Pancreas (tissue), 10 donors: Measurements from ENCODE around the gene LYRM2. TPM values are rescaled to one million over a fixed set of nuclear protein-coding genes. Genes with fewer than 3 reads are reported as not detected.

Experiments
- ATAC-seq, 4 donors: fragments of 200-7000 bp; cut with Tn5 transposase; one replicate each; pipeline versions ENCODE4 v1.8.0 to v1.9.1; 2020; ENCODE audit warnings: mild to moderate bottlenecking in 4 of 4, moderate library complexity in 4 of 4
- DNase-seq, 6 donors: peaks; one replicate each; pipeline ENCODE4 v3.0.0-alpha.2; 2020
- FAIRE-seq: peaks from 2 replicates; lab custom pipeline; 2012; peaks lifted over from hg19 to GRCh38; lab: Jason Lieb, UNC
- H3K27ac ChIP-seq, 4 donors: fragments of 200-600 bp; sonication (generic); 1 replicate in 3 of 4; 2 replicates in 1 of 4; pipeline versions ENCODE4 v1.5.0 to v1.8.0; 2020
- H3K27me3 ChIP-seq, 4 donors: fragments of 200-600 bp; one replicate each; pipeline ENCODE4 v1.8.0; 2021
- H3K36me3 ChIP-seq, 3 donors: fragments of 200-600 bp; sonication (generic) in 1 of 3; one replicate each; pipeline versions ENCODE4 v1.5.0 to v1.8.0; 2020 to 2021
- H3K4me1 ChIP-seq, 3 donors: fragments of 200-600 bp; one replicate each; pipeline ENCODE4 v1.8.0; 2021
- H3K4me3 ChIP-seq, 4 donors: fragments of 200-600 bp; sonication (generic) in 2 of 4; one replicate each; pipeline versions ENCODE4 v1.5.0 to v1.8.0; 2020 to 2021
- H3K9me3 ChIP-seq, 4 donors: fragments of 200-600 bp; one replicate each; pipeline ENCODE4 v1.8.0; 2021
- WGBS, 2 donors: extraction: QIAGEN DNeasy Blood & Tissue Kit; methylation state at CpG; one replicate each; pipeline ENCODE4 v1.1.7; 2013; 5-methylcytosine and 5-hydroxymethylcytosine counted together
- intact Hi-C, 3 donors: fragments of 100-400 bp; cut with DNase I; formaldehyde crosslinking; loops; one replicate each; pipeline versions ENCODE4 v1.11.1 to v1.14.2; 2022
- polyA plus RNA-seq, 2 donors: library from polyadenylated mRNA; stranded (reverse); fragments of 200-250 nt; gene quantifications; one replicate each; pipeline ENCODE4 v1.2.3, GENCODE V29; 2013
- total RNA-seq, 6 donors: library from RNA; stranded (reverse); fragmentation: NEBNext Ultra II Directional in 4 of 6; extraction: Animal tissue kit (Norgen Biotek cat#: 25700) in 4 of 6; gene quantifications; one replicate each; pipeline versions ENCODE4 v1.2.1 to v1.2.4, GENCODE V29; 2021 to 2023
- TF ChIP-seq, protein P1 (sequence below), 4 donors: fragments of 200-600 bp; sonication (generic) in 3 of 4; IDR thresholded peaks; one replicate each; pipeline versions ENCODE4 v1.5.0 to v1.8.0; 2021; ENCODE audit warnings: antibody characterized with exemption in 4 of 4
- donor health status: healthy with polysubstance abuse.
- donor health status: DM: no; HTN: no; CAD: no; lungs with moderate emphysema.
- donor health status: DM: no; HTN: no; CAD: no.
- donor health status: control.
- donor health status: control.
- donor health status: Bipolar disorder and iron deficiency.
- donor health status: DM: yes; HTN: yes; CAD: no.
- donor health status: DM: no; HTN: no; CAD: no.
- donor health status: DM: no; HTN: no; CAD: no.
- donor health status: DM: yes; HTN: yes; CAD: no.

Gene LYRM2
- total and polyA plus RNA-seq, 8 donors: 6.5 to 17.6 (median 15.7) TPM

DNA sequence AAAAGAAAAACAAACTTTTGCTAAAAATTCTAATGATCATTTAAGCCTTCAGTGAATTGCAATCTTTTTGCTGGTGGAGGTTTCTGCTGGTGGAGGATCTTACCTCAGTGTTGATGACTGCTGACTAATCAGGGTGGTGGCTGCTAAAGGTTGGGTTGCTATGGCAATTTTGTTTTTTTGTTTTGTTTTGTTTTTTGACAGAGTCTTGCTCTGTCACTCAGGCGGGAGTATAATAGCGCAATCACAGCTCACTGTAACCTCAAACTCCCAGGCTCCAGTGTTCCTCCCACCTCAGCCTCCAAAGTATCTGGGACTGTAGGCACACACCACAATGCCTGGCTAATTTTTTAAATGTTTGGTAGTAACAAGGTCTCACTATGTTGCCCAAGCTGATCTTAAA is 110.9 kb downstream of the LYRM2 start:
- Histone ChIP-seq H3K36me3 (no peaks in the 10 kb centered on the region), H3K27ac (no peak overlapping the region), H3K4me3 (no peak overlapping the region), H3K4me1 (no peaks in the 10 kb centered on the region), H3K9me3 (no peaks in the 10 kb centered on the region), H3K27me3 (no peaks in the 10 kb centered on the region)
- no peak for DNase-seq
- ATAC-seq: no peak
- TF ChIP-seq, protein P1, sequence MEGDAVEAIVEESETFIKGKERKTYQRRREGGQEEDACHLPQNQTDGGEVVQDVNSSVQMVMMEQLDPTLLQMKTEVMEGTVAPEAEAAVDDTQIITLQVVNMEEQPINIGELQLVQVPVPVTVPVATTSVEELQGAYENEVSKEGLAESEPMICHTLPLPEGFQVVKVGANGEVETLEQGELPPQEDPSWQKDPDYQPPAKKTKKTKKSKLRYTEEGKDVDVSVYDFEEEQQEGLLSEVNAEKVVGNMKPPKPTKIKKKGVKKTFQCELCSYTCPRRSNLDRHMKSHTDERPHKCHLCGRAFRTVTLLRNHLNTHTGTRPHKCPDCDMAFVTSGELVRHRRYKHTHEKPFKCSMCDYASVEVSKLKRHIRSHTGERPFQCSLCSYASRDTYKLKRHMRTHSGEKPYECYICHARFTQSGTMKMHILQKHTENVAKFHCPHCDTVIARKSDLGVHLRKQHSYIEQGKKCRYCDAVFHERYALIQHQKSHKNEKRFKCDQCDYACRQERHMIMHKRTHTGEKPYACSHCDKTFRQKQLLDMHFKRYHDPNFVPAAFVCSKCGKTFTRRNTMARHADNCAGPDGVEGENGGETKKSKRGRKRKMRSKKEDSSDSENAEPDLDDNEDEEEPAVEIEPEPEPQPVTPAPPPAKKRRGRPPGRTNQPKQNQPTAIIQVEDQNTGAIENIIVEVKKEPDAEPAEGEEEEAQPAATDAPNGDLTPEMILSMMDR (IDR thresholded peaks at IDR 0.05): no peak
- 96 to 100% methylated on average over 2 of the region's 2 CpGs for WGBS, 2 donors
- intact Hi-C loops: no loop called here
- FAIRE-seq: no peak

DNA sequence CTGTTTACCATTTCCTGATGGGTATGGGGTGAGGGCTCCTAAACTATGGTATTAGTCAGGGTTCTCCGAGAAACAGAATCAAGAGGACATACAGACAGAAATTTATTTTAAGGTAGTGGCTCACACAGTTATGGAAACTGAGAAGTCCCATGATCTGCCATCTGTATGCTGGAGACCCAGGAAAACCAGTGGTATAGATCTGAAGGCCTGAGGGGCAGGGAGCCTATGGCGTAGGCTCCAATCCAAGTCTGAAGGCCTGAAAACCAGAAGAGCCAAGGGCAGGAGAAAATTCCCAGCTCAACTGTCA is 112.0 kb downstream of the LYRM2 start:
- WGBS, 2 donors: 94 to 100% methylated on average over 2 of the region's 2 CpGs
- Histone ChIP-seq H3K27me3 (no peaks in the 10 kb centered on the region), H3K9me3 (no peaks in the 10 kb centered on the region), H3K36me3 (no peaks in the 10 kb centered on the region), H3K4me1 (no peaks in the 10 kb centered on the region), H3K27ac (no peak overlapping the region), H3K4me3 (no peak overlapping the region)
- intact Hi-C loops: no loop called here
- TF ChIP-seq, protein P1 (IDR thresholded peaks at IDR 0.05): no peak
- FAIRE-seq (no peak), DNase-seq (no peak), ATAC-seq (no peak)

DNA sequence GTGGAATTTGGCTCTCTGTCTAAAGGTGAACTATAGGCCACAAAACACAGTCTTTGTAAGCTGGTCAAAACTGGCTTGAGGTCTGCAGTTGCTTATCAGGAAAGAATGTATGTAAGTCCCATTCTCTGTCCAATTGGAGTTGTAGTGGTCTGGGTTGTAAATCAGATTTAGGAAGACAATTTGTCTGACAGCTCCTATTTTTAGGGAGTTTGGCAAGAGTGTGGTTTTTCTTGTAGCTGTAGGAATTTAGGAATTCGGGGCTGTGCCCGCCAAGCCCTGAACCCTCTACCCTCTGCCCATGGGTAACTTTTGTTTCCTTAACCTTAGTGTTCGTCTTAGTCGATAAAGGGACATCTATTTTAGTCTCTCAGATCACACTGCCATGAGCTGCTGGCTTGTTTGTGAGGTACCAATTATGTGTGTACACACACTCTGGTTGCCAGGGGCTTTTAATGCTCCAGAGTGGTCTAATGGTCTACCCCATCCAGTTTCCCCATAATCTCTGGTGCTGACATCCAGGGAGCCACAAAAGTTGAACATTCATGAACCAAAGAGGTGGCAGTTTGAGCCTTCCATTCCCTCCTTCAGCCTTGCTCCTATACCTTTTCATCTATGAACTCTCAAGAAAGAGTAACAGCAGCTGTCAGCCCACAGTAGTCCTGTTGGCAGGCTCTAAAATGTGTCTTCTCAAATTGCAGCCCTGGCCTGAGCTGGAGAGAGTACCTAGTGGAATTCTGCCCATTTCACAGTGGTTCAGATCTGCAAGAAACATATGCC is 112.6 kb downstream of the LYRM2 start:
- DNase-seq: no peak
- TF ChIP-seq, protein P1 (IDR thresholded peaks at IDR 0.05): no peak
- H3K4me1 ChIP-seq: no peaks in the 10 kb centered on the region
- FAIRE-seq: no peak
- no peak for ATAC-seq
- no peak overlapping the region for H3K27ac ChIP-seq
- intact Hi-C loops: no loop called here
- H3K4me3 ChIP-seq: no peak overlapping the region
- H3K27me3 ChIP-seq: no peaks in the 10 kb centered on the region
- WGBS, 2 donors: 90 to 97% methylated on average over 4 of the region's 4 CpGs
- H3K36me3 ChIP-seq: no peaks in the 10 kb centered on the region
- H3K9me3 ChIP-seq: no peaks in the 10 kb centered on the region

DNA sequence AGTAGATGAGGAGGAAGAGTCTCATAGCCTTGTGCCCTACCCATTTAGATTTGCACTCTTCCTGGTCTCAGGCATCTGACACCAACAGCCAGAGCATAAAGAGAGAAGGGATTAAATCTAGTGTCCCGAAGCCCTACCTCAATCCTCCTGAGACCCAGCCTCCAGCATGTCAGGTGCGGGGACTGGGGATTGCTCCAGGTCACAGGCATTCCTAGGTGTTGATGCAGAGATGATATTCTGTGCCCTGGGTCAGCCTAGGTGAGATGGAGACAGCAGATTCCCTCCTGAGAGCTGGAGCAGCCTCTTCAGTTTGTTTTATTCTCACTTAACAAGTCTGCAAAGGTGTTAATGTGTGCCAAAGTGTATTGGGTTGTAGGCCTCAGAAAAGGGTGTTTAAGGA is 115.8 kb downstream of the LYRM2 start:
- H3K4me1 ChIP-seq: no peaks in the 10 kb centered on the region
- no peaks in the 10 kb centered on the region for H3K9me3 ChIP-seq
- intact Hi-C loops: no loop called here
- H3K36me3 ChIP-seq: no peaks in the 10 kb centered on the region
- DNase-seq: no peak
- TF ChIP-seq, protein P1 (IDR thresholded peaks at IDR 0.05): no peak
- ATAC-seq: no peak
- WGBS, 2 donors: 86% methylated on average over 2 of the region's 2 CpGs
- no peak for FAIRE-seq
- H3K27me3 ChIP-seq: no peaks in the 10 kb centered on the region
- no peak overlapping the region for H3K4me3 ChIP-seq
- no peak overlapping the region for H3K27ac ChIP-seq

DNA sequence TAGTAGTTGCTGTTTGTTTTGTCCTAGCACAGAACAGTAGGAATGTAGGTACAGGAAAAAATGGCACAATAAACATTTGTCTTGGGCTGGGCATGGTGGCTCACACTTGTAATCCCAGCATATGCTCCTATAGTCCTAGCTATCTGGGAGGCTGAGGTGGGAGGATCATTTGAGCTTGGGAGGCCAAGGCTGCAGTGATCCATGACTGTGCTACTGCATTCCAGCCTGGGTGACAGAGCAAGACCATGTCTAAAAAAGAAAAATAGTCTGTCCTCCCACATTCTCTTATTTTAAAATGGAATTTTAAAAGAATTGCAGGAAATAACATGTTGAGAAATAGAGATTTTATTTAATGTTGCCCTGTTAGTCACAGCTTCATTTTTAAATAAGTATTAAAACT is 117.8 kb downstream of the LYRM2 start:
- Histone ChIP-seq H3K4me1 (no peaks in the 10 kb centered on the region), H3K4me3 (no peak overlapping the region), H3K36me3 (no peaks in the 10 kb centered on the region), H3K27me3 (no peaks in the 10 kb centered on the region), H3K27ac (no peak overlapping the region), H3K9me3 (no peaks in the 10 kb centered on the region)
- intact Hi-C loops: no loop called here
- ATAC-seq: no peak
- no peak for FAIRE-seq
- TF ChIP-seq, protein P1 (IDR thresholded peaks at IDR 0.05): no peak
- no peak for DNase-seq
